Suppressor macrophage (primary cell): Measurements from ENCODE around the gene GCGR.

Experiments
- DNase-seq, 4 experiments: peaks; one replicate each; pipeline ENCODE4 v3.0.0-alpha.2; 2020 to 2022

The GCGR gene

DNA sequence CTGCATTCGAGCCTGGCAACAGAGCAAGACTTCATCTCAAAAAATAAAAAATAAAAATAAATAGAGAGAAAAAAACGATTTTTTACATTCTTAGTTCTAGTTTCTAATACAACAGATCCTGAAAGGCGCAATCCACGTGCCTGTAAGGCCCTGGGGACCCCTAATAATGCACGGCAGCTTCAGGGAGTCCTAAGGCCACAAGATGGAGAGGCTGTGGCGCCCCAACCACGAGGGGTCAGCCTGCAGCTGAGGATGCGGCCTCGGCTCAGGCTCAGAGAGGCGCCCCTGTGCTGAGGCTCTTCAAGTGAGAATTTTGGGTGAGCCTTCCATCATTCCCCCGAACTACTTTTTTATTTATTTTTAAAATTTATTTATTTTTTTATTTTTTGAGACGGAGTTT lies 45.5 kb downstream of the GCGR start:
- DNase-seq: no peak

DNA sequence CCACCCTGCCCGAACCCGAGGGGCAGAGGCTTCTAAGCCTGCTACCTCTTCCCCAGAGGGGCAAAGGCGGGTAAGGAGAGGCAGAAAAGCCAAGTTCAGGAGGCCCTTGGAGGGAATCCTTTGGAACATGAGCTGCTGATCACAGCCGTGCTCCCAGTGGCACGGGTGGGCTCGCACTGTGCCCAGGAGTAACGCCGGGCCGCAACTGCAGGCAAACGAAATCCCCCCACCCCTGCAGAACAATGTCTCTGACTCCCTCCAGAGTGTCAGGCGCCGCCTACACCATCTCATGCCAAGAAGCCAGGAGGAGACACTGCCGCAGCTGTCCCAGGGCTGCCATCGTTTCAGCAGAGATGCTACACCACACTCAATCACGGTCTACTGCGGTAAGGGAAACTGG lies 47.5 kb downstream of the GCGR start:
- no peak for DNase-seq

DNA sequence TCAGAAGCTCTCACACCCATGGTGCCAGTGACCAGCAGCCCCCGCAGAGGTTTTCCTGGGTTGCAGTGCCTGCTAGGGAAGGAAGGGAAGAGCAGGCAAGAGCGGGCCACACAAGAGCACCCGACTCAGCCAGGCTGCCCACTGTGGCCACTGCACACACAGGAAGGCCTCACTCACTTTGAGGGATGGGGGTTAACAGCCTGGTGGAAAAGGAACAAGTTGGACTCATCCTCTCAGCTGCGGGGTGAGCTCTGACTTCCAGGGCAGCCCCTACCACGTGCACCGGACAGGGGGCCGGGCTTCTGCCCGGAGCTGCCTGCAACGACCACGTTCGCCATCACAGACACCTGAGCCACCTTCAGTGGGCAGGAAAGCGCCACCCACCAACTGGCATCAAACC lies 48.3 kb downstream of the GCGR start:
- no peak for DNase-seq

GRCh38 chr17:81854974-81855774 lies 51.2 kb downstream of the GCGR start:
- no peak for DNase-seq

- DNase-seq: no peak
Measured at GRCh38 chr17:81858170-81858966, 54.4 kb downstream of the GCGR start.

GRCh38 chr17:81858967-81859905 lies 55.3 kb downstream of the GCGR start:
- DNase-seq: peak in 3 of 4 experiments; percentile 25 to 43 (median 36)

GRCh38 chr17:81859906-81860755 lies 56.2 kb downstream of the GCGR start, which contains the start of gene P4HB:
Gene P4HB, minus strand, starts transcription at chr17:81860535. Its CDS starts 64 bp downstream, at chr17:81860471.
- DNase-seq: peak in 2 of 4 experiments; percentile 31 to 46

GRCh38 chr17:81860756-81861568 lies 57.0 kb downstream of the GCGR start:
- DNase-seq: peak; percentile 100

DNA sequence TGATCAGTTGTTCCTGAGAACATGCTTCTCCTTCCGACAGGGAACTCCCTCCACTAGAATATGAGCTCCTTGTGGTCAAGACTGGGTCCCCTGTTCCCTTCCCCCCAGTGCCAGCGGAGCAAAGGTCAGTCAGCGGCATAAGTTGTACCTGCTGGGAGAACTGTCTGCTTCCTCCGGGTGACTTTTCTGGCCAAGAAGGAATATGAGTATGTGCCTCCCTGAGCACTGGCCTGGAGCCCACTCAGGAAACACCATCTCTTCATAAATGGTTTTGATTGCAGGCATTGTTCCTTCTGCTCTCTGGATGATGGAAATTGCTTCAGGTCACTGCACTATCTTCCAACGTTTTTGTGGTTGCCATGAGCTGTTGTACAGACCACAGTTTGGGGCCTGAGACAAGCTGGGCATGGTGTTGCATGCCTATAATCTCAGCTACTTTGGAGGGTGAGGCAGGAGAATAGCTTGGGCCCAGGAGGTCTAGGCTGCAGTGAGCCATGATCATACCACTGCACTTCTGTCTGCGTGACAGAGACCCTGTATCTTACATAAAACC lies 59.2 kb downstream of the GCGR start:
- DNase-seq: no peak
